Measurements from ENCODE around the gene ZBTB33. TPM values are rescaled to one million over a fixed set of nuclear protein-coding genes. Genes with fewer than 3 reads are reported as not detected.

Gene ZBTB33
- total RNA-seq, 2 donors from 2014 or later = 20.5 to 21.3 TPM

GRCh38 chrX:120287513-120288112, 37.0 kb downstream of the ZBTB33 start:
- no peak overlapping the region for H3K4me3 ChIP-seq
- H3K4me1 ChIP-seq (replicated peaks) = no peaks in the 10 kb centered on the region
- H3K9me3 ChIP-seq = no peaks in the 10 kb centered on the region
- H3K36me3 ChIP-seq = no peaks in the 10 kb centered on the region
- WGBS = 46% methylated on average over 2 of the region's 3 CpGs
- TF ChIP-seq CTCF (IDR thresholded peaks at IDR 0.05) (no peak), POLR2AphosphoS5 (IDR thresholded peaks at IDR 0.05) (no peak), POLR2A (IDR thresholded peaks at IDR 0.05) (no peak)
- intact Hi-C loops (cut with DNase I) = no loop called here
- no peak overlapping the region for H3K27ac ChIP-seq
- no peaks in the 10 kb centered on the region for H3K27me3 ChIP-seq (replicated peaks; ENCODE audit: insufficient read depth)
- no peak for DNase-seq (ENCODE audit: low spot score)

GRCh38 chrX:120290107-120290506, 39.5 kb downstream of the ZBTB33 start:
- TF ChIP-seq POLR2AphosphoS5 (IDR thresholded peaks at IDR 0.05) (no peak), POLR2A (IDR thresholded peaks at IDR 0.05) (no peak)
- DNase-seq (ENCODE audit: low spot score) = no peak
- intact Hi-C loops (cut with DNase I) = no loop called here
- Histone ChIP-seq H3K27me3 (replicated peaks; ENCODE audit: insufficient read depth) (no peaks in the 10 kb centered on the region), H3K9me3 (no peaks in the 10 kb centered on the region), H3K4me1 (replicated peaks) (no peaks in the 10 kb centered on the region), H3K36me3 (no peaks in the 10 kb centered on the region), H3K27ac (no peak overlapping the region), H3K4me3 (no peak overlapping the region)

DNA sequence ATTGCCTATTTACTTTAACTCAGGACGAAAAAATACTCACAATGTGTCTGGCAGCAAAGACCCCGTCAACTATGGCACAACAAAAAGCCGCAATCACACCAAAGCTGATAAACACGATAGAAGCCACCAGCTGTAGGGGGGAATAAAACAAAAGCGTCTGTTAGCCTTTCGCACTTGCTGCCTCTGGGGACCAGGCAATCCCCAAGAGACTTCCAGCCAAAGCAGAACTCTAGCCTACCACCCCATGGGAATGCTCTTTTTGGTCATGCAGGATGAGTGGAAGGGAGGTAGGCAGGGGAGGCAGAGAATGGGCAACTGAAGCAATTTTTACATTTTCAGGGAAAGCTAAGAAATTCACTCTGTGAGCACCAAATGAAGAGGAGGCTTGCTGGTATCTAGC, 40.6 kb downstream of the ZBTB33 start:
- intact Hi-C loops (cut with DNase I) = no loop called here
- no peak for DNase-seq (ENCODE audit: low spot score)
- H3K9me3 ChIP-seq = no peaks in the 10 kb centered on the region
- no peak overlapping the region for H3K4me3 ChIP-seq
- H3K27ac ChIP-seq = no peak overlapping the region
- H3K4me1 ChIP-seq (replicated peaks) = no peaks in the 10 kb centered on the region
- TF ChIP-seq POLR2A (IDR thresholded peaks at IDR 0.05) (no peak), POLR2AphosphoS5 (IDR thresholded peaks at IDR 0.05) (no peak), CTCF (IDR thresholded peaks at IDR 0.05) (no peak)
- no peaks in the 10 kb centered on the region for H3K36me3 ChIP-seq
- no peaks in the 10 kb centered on the region for H3K27me3 ChIP-seq (replicated peaks; ENCODE audit: insufficient read depth)
- 90% methylated on average over 6 of the region's 6 CpGs for WGBS

GRCh38 chrX:120293015-120293414, 42.4 kb downstream of the ZBTB33 start:
- Histone ChIP-seq H3K27me3 (replicated peaks; ENCODE audit: insufficient read depth) (no peaks in the 10 kb centered on the region), H3K4me3 (no peak overlapping the region), H3K27ac (no peak overlapping the region), H3K4me1 (replicated peaks) (no peaks in the 10 kb centered on the region), H3K9me3 (no peaks in the 10 kb centered on the region), H3K36me3 (no peaks in the 10 kb centered on the region)
- intact Hi-C loops (cut with DNase I) = no loop called here
- TF ChIP-seq POLR2AphosphoS5 (IDR thresholded peaks at IDR 0.05) (no peak), POLR2A (IDR thresholded peaks at IDR 0.05) (no peak), CTCF (IDR thresholded peaks at IDR 0.05) (no peak)
- WGBS = 46% methylated on average over 2 of the region's 2 CpGs
- DNase-seq (ENCODE audit: low spot score) = no peak

DNA sequence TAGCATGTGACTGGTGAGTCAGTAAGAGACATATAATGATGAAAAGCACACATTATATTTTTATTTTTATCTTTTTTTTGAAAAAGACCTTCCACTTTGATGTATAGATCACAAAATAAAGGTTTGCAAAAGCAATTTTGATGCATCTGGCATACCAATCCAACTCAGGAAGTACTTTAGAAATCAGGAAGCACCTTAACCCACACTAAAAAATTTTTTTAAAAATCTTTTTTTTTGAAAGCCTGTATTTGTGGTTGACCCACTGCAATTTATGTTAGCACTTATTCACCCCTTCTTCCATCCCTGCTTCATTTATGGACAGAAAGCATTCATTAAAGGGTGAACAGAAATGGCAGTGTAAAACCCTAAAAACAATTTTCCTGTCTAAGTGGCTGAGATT, 44.0 kb downstream of the ZBTB33 start:
- H3K27ac ChIP-seq = no peak overlapping the region
- H3K36me3 ChIP-seq = no peaks in the 10 kb centered on the region
- TF ChIP-seq CTCF (IDR thresholded peaks at IDR 0.05) (no peak), POLR2AphosphoS5 (IDR thresholded peaks at IDR 0.05) (no peak), POLR2A (IDR thresholded peaks at IDR 0.05) (no peak)
- intact Hi-C loops (cut with DNase I) = no loop called here
- H3K4me3 ChIP-seq = no peak overlapping the region
- no peaks in the 10 kb centered on the region for H3K9me3 ChIP-seq
- no peak for DNase-seq (ENCODE audit: low spot score)
- H3K27me3 ChIP-seq (replicated peaks; ENCODE audit: insufficient read depth) = no peaks in the 10 kb centered on the region
- no peaks in the 10 kb centered on the region for H3K4me1 ChIP-seq (replicated peaks)
